H1 (cell line): ENCODE results near the gene HAND1.

Experiments used
- EP300 ChIP-seq, 2 experiments: IDR thresholded peaks; 1 replicate in 1 of 2; 2 replicates in 1 of 2; pipeline ENCODE4 v1.6.1; 2011 to 2012; ENCODE audit warnings: low read depth in 2 of 2, low read length in 2 of 2, mild to moderate bottlenecking in 2 of 2, borderline replicate concordance in 1 of 2, inconsistent platforms in 1 of 2, moderate library complexity in 1 of 2
- KDM5A ChIP-seq: fragments of 200-600 bp; IDR thresholded peaks from 2 replicates; pipeline ENCODE4 v1.7.1; 2012; ENCODE audit warnings: mild to moderate bottlenecking, low read length, inconsistent platforms, mixed read lengths
- PHF8 ChIP-seq: fragments of 200-600 bp; sonication (generic); conservative IDR thresholded peaks from 2 replicates; pipeline ENCODE4 v1.7.1; 2012; ENCODE audit warnings: low read depth, mild to moderate bottlenecking, inconsistent platforms, low read length, moderate library complexity
- RXRA ChIP-seq: IDR thresholded peaks from 2 replicates; pipeline ENCODE4 v1.6.1; 2011; ENCODE audit warnings: low read depth, mild to moderate bottlenecking, low read length, moderate library complexity; ENCODE audit not compliant: insufficient read depth
- ZNF274 ChIP-seq: IDR thresholded peaks from 2 replicates; pipeline ENCODE4 v1.7.0; 2012; ENCODE audit warnings: low read length, borderline replicate concordance; ENCODE audit errors: extremely low read depth
- TF ChIP-seq, protein P1 (sequence below), 3 experiments: IDR thresholded peaks; 1 replicate in 2 of 3; 2 replicates in 1 of 3; pipeline versions ENCODE4 v1.5.1 to v1.6.1; 2011; ENCODE audit warnings: low read length in 3 of 3, mild to moderate bottlenecking in 3 of 3, inconsistent platforms in 2 of 3, low read depth in 1 of 3, moderate library complexity in 1 of 3; ENCODE audit not compliant: insufficient read depth in 1 of 3; ENCODE audit errors: control extremely low read depth in 1 of 3

DNA sequence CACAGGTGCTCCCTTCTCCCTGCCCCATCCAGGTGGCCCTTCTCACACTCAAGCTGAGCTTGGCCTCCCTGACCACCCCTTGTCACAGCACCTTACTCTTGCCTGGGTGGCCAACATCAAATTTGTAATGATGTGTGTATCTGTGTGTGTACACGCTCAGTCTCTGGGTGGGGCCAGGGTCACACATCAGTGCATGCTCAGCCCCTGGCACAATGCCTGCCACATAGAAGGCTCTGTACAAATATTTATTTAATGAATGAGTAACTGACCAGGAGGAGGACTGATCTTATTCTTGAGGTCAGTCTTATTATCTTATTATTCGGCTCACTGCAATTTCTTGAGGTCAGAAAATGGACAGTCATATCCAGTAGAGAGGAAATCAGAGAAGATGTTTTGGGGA lies 41.3 kb upstream of the HAND1 start:
- TF ChIP-seq KDM5A (no peak), EP300 (IDR thresholded peaks at IDR 0.05; ENCODE audit: borderline replicate concordance in 1 of 2, low read depth in 2 of 2, low read length in 2 of 2) (no peak), RXRA (no peak), ZNF274 (no peak), PHF8 (no peak)
- TF ChIP-seq, protein P1, sequence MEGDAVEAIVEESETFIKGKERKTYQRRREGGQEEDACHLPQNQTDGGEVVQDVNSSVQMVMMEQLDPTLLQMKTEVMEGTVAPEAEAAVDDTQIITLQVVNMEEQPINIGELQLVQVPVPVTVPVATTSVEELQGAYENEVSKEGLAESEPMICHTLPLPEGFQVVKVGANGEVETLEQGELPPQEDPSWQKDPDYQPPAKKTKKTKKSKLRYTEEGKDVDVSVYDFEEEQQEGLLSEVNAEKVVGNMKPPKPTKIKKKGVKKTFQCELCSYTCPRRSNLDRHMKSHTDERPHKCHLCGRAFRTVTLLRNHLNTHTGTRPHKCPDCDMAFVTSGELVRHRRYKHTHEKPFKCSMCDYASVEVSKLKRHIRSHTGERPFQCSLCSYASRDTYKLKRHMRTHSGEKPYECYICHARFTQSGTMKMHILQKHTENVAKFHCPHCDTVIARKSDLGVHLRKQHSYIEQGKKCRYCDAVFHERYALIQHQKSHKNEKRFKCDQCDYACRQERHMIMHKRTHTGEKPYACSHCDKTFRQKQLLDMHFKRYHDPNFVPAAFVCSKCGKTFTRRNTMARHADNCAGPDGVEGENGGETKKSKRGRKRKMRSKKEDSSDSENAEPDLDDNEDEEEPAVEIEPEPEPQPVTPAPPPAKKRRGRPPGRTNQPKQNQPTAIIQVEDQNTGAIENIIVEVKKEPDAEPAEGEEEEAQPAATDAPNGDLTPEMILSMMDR (IDR thresholded peaks at IDR 0.05; ENCODE audit: control extremely low read depth in 1 of 3, insufficient read depth in 1 of 3, low read depth in 1 of 3, low read length in 3 of 3) = no peak
